SJSA1 (cell line): ENCODE data around the gene PUS1. TPM values are rescaled to one million over a fixed set of nuclear protein-coding genes. Genes with fewer than 3 reads are reported as not detected.
A peak's percentile ranks its signal among the peaks of the same experiment; 100 is the strongest.

Experiments used
- DNase-seq, 2 experiments: peaks; one replicate each; pipeline ENCODE4 v3.0.0-alpha.2; 2015 to 2020; ENCODE audit warnings: low spot score in 2 of 2, low read depth in 1 of 2
- H3K27ac ChIP-seq: fragments of 250-450 bp; sonication (Bioruptor Pico); 2 replicates; pipeline ENCODE4 v1.5.1; 2020; ENCODE audit warnings: mild to moderate bottlenecking, moderate library complexity
- H3K27me3 ChIP-seq: fragments of 250-450 bp; sonication (Bioruptor Pico); replicated peaks from 2 replicates; pipeline ENCODE4 v1.5.1; 2020; ENCODE audit warnings: mild to moderate bottlenecking, moderate library complexity
- H3K36me3 ChIP-seq: fragments of 250-450 bp; sonication (Bioruptor Pico); 2 replicates; pipeline ENCODE4 v1.5.1; 2020; ENCODE audit warnings: mild to moderate bottlenecking
- H3K4me1 ChIP-seq: fragments of 250-450 bp; sonication (Bioruptor Pico); replicated peaks from 2 replicates; pipeline ENCODE4 v1.6.1; 2021; ENCODE audit warnings: mild to moderate bottlenecking
- H3K4me3 ChIP-seq: fragments of 250-450 bp; sonication (Bioruptor Pico); 2 replicates; pipeline ENCODE4 v1.5.1; 2020; ENCODE audit warnings: mild to moderate bottlenecking
- H3K9me3 ChIP-seq: fragments of 250-450 bp; sonication (Bioruptor Pico); replicated peaks from 2 replicates; pipeline ENCODE4 v1.5.1; 2020; ENCODE audit warnings: mild to moderate bottlenecking
- total RNA-seq: library from RNA; depleted of rRNA; stranded (reverse); fragments of >200 nt; shearing (Covaris generic); gene quantifications from 2 replicates; pipeline ENCODE4 v1.2.3, GENCODE V29; 2014

Gene PUS1
- total RNA-seq, 1 experiment from 2014 or later = 14.3 TPM

GRCh38 chr12:131896080-131896810, 32.8 kb upstream of the PUS1 start:
- Histone ChIP-seq H3K36me3 (peaks cover 12% of the 10 kb centered on the region), H3K4me3 (peak overlapping the region; percentile 72), H3K27me3 (no peaks in the 10 kb centered on the region), H3K4me1 (peaks cover 18% of the 10 kb centered on the region), H3K27ac (peak overlapping the region; percentile 56), H3K9me3 (no peaks in the 10 kb centered on the region)
- peak; percentile 82 to 88 for DNase-seq

GRCh38 chr12:131896811-131897270, 32.2 kb upstream of the PUS1 start:
- DNase-seq = peak in 1 of 2 experiments; percentile 42
- Histone ChIP-seq H3K27ac (peak overlapping the region; percentile 56; the same call in 1 of the 2 replicates), H3K4me3 (no peak overlapping the region), H3K4me1 (peaks cover 18% of the 10 kb centered on the region), H3K9me3 (no peaks in the 10 kb centered on the region), H3K27me3 (no peaks in the 10 kb centered on the region), H3K36me3 (peaks cover 12% of the 10 kb centered on the region)

GRCh38 chr12:131897276-131897675, 31.8 kb upstream of the PUS1 start:
- no peaks in the 10 kb centered on the region for H3K27me3 ChIP-seq

GRCh38 chr12:131897875-131898274, 31.2 kb upstream of the PUS1 start:
- no peak overlapping the region for H3K4me3 ChIP-seq
- H3K9me3 ChIP-seq = no peaks in the 10 kb centered on the region
- no peak overlapping the region for H3K27ac ChIP-seq
- H3K36me3 ChIP-seq = peaks cover 12% of the 10 kb centered on the region
- DNase-seq = no peak
- peaks cover 18% of the 10 kb centered on the region for H3K4me1 ChIP-seq
- H3K27me3 ChIP-seq = no peaks in the 10 kb centered on the region

More at GRCh38 chr12:131897276-131897675, 31.8 kb upstream of the PUS1 start:
- Histone ChIP-seq H3K4me1 (peaks cover 18% of the 10 kb centered on the region), H3K9me3 (no peaks in the 10 kb centered on the region), H3K27ac (no peak overlapping the region), H3K36me3 (peaks cover 12% of the 10 kb centered on the region), H3K4me3 (no peak overlapping the region)
- DNase-seq = no peak

- Histone ChIP-seq H3K4me1 (peaks cover 15% of the 10 kb centered on the region), H3K4me3 (no peak overlapping the region), H3K27ac (no peak overlapping the region), H3K36me3 (peaks cover 12% of the 10 kb centered on the region), H3K9me3 (no peaks in the 10 kb centered on the region), H3K27me3 (no peaks in the 10 kb centered on the region)
- no peak for DNase-seq
Measured at GRCh38 chr12:131900397-131900796, 28.7 kb upstream of the PUS1 start.

- Histone ChIP-seq H3K27ac (no peak overlapping the region), H3K9me3 (no peaks in the 10 kb centered on the region), H3K4me1 (peaks cover 2% of the 10 kb centered on the region), H3K36me3 (peaks cover 10% of the 10 kb centered on the region), H3K4me3 (no peak overlapping the region), H3K27me3 (no peaks in the 10 kb centered on the region)
- DNase-seq = no peak
Measured at GRCh38 chr12:131901431-131902331, 27.4 kb upstream of the PUS1 start.

- peaks cover 1% of the 10 kb centered on the region; the same call in 1 of the 2 replicates for H3K36me3 ChIP-seq
- no peak overlapping the region for H3K4me3 ChIP-seq
- no peak overlapping the region for H3K27ac ChIP-seq
- H3K4me1 ChIP-seq = no peaks in the 10 kb centered on the region
- peak in 1 of 2 experiments; percentile 40 for DNase-seq
- no peaks in the 10 kb centered on the region for H3K27me3 ChIP-seq
- H3K9me3 ChIP-seq = no peaks in the 10 kb centered on the region
Measured at GRCh38 chr12:131902332-131903241, 26.5 kb upstream of the PUS1 start.

GRCh38 chr12:131903270-131904255, 25.5 kb upstream of the PUS1 start:
- no peaks in the 10 kb centered on the region for H3K9me3 ChIP-seq
- DNase-seq = peak in 1 of 2 experiments; percentile 39
- no peak overlapping the region for H3K4me3 ChIP-seq

GRCh38 chr12:131904346-131904745, 24.7 kb upstream of the PUS1 start:
- peaks cover 8% of the 10 kb centered on the region for H3K36me3 ChIP-seq

More at GRCh38 chr12:131903270-131904255, 25.5 kb upstream of the PUS1 start:
- Histone ChIP-seq H3K36me3 (peaks cover 1% of the 10 kb centered on the region), H3K4me1 (no peaks in the 10 kb centered on the region), H3K27ac (no peak overlapping the region), H3K27me3 (no peaks in the 10 kb centered on the region)

GRCh38 chr12:131905081-131905629, 23.9 kb upstream of the PUS1 start:
- Histone ChIP-seq H3K9me3 (no peaks in the 10 kb centered on the region), H3K4me1 (no peaks in the 10 kb centered on the region), H3K27ac (no peak overlapping the region), H3K27me3 (no peaks in the 10 kb centered on the region), H3K4me3 (no peak overlapping the region), H3K36me3 (peaks cover 8% of the 10 kb centered on the region)
- no peak for DNase-seq

More at GRCh38 chr12:131904346-131904745, 24.7 kb upstream of the PUS1 start:
- H3K9me3 ChIP-seq = no peaks in the 10 kb centered on the region
- H3K27me3 ChIP-seq = no peaks in the 10 kb centered on the region
- no peak for DNase-seq
- no peaks in the 10 kb centered on the region for H3K4me1 ChIP-seq
- no peak overlapping the region for H3K27ac ChIP-seq
- no peak overlapping the region for H3K4me3 ChIP-seq

GRCh38 chr12:131905630-131906091, 23.4 kb upstream of the PUS1 start:
- H3K4me1 ChIP-seq = peaks cover 4% of the 10 kb centered on the region
- H3K4me3 ChIP-seq = no peak overlapping the region
- H3K9me3 ChIP-seq = no peaks in the 10 kb centered on the region
- no peak overlapping the region for H3K27ac ChIP-seq
- DNase-seq = no peak
- no peaks in the 10 kb centered on the region for H3K27me3 ChIP-seq
- peaks cover 8% of the 10 kb centered on the region for H3K36me3 ChIP-seq
